ENCODE results near the gene VIL1. TPM values are rescaled to one million over a fixed set of nuclear protein-coding genes. Genes with fewer than 3 reads are reported as not detected.

The VIL1 gene
- total and polyA plus RNA-seq, 2 of the 13 experiments (the other 11 are each of a cell fraction or from before 2014, with no cell fraction given) = 287 to 301 TPM

DNA sequence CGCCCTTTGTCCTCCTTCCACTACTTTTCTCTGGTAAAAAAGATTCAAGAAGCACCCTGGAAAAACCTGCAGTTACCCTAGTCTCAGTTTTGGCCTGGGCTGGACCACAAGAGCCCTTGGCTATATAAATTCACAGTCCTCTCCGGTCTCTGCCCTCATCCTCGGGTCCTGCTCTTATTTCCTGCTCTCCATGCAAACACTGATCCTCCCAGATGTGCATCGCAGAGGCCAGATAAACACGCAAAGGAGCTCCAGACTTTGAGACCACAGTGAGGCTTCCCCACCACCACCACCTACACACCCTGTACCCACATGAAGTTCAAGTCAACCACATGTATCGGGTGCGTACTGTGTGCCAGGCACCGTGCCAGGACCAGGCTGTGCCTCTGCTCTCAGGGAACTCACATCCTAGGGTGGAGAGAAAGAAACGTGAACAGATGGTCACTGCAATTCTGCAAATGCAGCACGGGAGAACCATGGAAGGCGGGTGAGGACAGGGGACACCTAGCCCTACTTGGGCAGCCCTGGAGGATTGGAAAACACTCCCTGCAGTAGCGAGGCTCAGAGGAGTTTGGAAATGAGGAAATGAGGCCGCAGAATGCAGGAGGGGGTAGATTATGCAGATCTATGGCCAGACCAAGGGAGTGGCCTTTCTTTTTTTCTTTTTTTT lies 11.8 kb upstream of the VIL1 start:
- no peaks in the 10 kb centered on the region; the same call in 1 of the 2 replicates for H4K20me1 ChIP-seq (ENCODE audit: insufficient read depth, low read length)
- H3K4me1 ChIP-seq (ENCODE audit: insufficient read depth, low read length) = peaks cover 54% of the 10 kb centered on the region
- WGBS (ENCODE audit: low lambda C conversion rate) = 4% methylated on average over 13 of the region's 13 CpGs
- intact Hi-C loops (cut with micrococcal nuclease; ENCODE audit: unreplicated experiment) = loop anchor here (1.0 to 2.0 kb wide), 2 partner anchors 38 to 59 kb away; no protein-coding TSS in a partner anchor
- H3K36me3 ChIP-seq (replicated peaks in 1 of 2; ENCODE audit: control insufficient read depth in 1 of 2, insufficient read depth in 2 of 2, low read length in 2 of 2) = peaks cover 16 to 27% of the 10 kb centered on the region in 2 experiments; a peak in 4 of 5 replicates
- H3K27ac ChIP-seq (ENCODE audit: extremely low read length, insufficient read depth, low read length) = peak overlapping the region; percentile 54
- FAIRE-seq (no peak), DNase-seq (ENCODE audit: low spot score) (no peak), ATAC-seq (peak; percentile 28)
- BruUV-seq (replicated peaks) = no TSS peak
- no peak overlapping the region for H2AFZ ChIP-seq (ENCODE audit: low read length)
- in situ Hi-C loops (cut with HindIII; ENCODE audit: extremely low pct_ligation_motif_present, low pct_unique_long_range_greater_than_20kb) = loop anchor here (5.0 kb wide), 1 partner anchor 60 kb away; no protein-coding TSS in a partner anchor
- no peaks in the 10 kb centered on the region for H3K27me3 ChIP-seq (ENCODE audit: control insufficient read depth in 1 of 2, insufficient read depth in 2 of 2, low read length in 2 of 2)
- peak overlapping the region; percentile 100 for H3K4me2 ChIP-seq (ENCODE audit: low read depth, low read length)
- H3K9ac ChIP-seq (ENCODE audit: insufficient read depth, low read depth, low read length) = peak overlapping the region; percentile 70
- CTCF ChIA-PET (ENCODE audit: low intra/inter-chr PET ratio, low total read pairs) = interaction anchor here (1.2 to 1.7 kb wide), 3 partner anchors 58 to 109 kb away, joined by 3 to 19 read pairs (median 4); no protein-coding TSS in a partner anchor
- peaks cover 13% of the 10 kb centered on the region for H3K79me2 ChIP-seq (ENCODE audit: insufficient read depth, low read length)
- POLR2A ChIA-PET = interaction anchor here (0.6 to 4.2 kb wide), 8 partner anchors 11 to 137 kb away, joined by 3 to 56 read pairs (median 12); partner anchors contain the start of genes AAMP, PNKD and VIL1
- no peaks in the 10 kb centered on the region for H3K9me3 ChIP-seq (ENCODE audit: low read length)
- peak overlapping the region; percentile 67 to 86 (median 67) for H3K4me3 ChIP-seq (replicated peaks in 1 of 3; ENCODE audit: insufficient read depth in 1 of 3, low read depth in 2 of 3, low read length in 3 of 3)
- 0 out of 2 replicates have a peak, but pooled peaks have one; percentile 69 for TF ChIP-seq TMF1 (CRISPR knock-in tag; IDR thresholded peaks at IDR 0.05; ENCODE audit: low read depth)
- TF ChIP-seq, protein P1, sequence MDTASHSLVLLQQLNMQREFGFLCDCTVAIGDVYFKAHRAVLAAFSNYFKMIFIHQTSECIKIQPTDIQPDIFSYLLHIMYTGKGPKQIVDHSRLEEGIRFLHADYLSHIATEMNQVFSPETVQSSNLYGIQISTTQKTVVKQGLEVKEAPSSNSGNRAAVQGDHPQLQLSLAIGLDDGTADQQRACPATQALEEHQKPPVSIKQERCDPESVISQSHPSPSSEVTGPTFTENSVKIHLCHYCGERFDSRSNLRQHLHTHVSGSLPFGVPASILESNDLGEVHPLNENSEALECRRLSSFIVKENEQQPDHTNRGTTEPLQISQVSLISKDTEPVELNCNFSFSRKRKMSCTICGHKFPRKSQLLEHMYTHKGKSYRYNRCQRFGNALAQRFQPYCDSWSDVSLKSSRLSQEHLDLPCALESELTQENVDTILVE (CRISPR knock-in tag; IDR thresholded peaks at IDR 0.05) = no peak
- TF ChIP-seq, protein P2, sequence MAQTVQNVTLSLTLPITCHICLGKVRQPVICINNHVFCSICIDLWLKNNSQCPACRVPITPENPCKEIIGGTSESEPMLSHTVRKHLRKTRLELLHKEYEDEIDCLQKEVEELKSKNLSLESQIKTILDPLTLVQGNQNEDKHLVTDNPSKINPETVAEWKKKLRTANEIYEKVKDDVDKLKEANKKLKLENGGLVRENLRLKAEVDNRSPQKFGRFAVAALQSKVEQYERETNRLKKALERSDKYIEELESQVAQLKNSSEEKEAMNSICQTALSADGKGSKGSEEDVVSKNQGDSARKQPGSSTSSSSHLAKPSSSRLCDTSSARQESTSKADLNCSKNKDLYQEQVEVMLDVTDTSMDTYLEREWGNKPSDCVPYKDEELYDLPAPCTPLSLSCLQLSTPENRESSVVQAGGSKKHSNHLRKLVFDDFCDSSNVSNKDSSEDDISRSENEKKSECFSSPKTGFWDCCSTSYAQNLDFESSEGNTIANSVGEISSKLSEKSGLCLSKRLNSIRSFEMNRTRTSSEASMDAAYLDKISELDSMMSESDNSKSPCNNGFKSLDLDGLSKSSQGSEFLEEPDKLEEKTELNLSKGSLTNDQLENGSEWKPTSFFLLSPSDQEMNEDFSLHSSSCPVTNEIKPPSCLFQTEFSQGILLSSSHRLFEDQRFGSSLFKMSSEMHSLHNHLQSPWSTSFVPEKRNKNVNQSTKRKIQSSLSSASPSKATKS (CRISPR knock-in tag; IDR thresholded peaks at IDR 0.05) = no peak
- peak; percentile 0; the same call in 1 of the 2 replicates for TF ChIP-seq YEATS2 (CRISPR knock-in tag; IDR thresholded peaks at IDR 0.05; ENCODE audit: borderline replicate concordance)
- no peak for TF ChIP-seq SETDB1 (CRISPR knock-in tag; IDR thresholded peaks at IDR 0.05; ENCODE audit: borderline replicate concordance)
- no peak; the same call in 1 of the 2 replicates for TF ChIP-seq GTF3A (CRISPR knock-in tag; conservative IDR thresholded peaks at IDR 0.05)
- TF ChIP-seq, protein P3, sequence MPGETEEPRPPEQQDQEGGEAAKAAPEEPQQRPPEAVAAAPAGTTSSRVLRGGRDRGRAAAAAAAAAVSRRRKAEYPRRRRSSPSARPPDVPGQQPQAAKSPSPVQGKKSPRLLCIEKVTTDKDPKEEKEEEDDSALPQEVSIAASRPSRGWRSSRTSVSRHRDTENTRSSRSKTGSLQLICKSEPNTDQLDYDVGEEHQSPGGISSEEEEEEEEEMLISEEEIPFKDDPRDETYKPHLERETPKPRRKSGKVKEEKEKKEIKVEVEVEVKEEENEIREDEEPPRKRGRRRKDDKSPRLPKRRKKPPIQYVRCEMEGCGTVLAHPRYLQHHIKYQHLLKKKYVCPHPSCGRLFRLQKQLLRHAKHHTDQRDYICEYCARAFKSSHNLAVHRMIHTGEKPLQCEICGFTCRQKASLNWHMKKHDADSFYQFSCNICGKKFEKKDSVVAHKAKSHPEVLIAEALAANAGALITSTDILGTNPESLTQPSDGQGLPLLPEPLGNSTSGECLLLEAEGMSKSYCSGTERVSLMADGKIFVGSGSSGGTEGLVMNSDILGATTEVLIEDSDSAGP (CRISPR knock-in tag; IDR thresholded peaks at IDR 0.05; ENCODE audit: borderline replicate concordance) = no peak; the same call in none of the 2 replicates
- TF ChIP-seq ZNF207 (IDR thresholded peaks at IDR 0.05; ENCODE audit: borderline replicate concordance) = no peak
- no peak for TF ChIP-seq ZNF615 (CRISPR knock-in tag; IDR thresholded peaks at IDR 0.05; ENCODE audit: borderline replicate concordance)
- TF ChIP-seq, protein P4, sequence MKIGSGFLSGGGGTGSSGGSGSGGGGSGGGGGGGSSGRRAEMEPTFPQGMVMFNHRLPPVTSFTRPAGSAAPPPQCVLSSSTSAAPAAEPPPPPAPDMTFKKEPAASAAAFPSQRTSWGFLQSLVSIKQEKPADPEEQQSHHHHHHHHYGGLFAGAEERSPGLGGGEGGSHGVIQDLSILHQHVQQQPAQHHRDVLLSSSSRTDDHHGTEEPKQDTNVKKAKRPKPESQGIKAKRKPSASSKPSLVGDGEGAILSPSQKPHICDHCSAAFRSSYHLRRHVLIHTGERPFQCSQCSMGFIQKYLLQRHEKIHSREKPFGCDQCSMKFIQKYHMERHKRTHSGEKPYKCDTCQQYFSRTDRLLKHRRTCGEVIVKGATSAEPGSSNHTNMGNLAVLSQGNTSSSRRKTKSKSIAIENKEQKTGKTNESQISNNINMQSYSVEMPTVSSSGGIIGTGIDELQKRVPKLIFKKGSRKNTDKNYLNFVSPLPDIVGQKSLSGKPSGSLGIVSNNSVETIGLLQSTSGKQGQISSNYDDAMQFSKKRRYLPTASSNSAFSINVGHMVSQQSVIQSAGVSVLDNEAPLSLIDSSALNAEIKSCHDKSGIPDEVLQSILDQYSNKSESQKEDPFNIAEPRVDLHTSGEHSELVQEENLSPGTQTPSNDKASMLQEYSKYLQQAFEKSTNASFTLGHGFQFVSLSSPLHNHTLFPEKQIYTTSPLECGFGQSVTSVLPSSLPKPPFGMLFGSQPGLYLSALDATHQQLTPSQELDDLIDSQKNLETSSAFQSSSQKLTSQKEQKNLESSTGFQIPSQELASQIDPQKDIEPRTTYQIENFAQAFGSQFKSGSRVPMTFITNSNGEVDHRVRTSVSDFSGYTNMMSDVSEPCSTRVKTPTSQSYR (CRISPR knock-in tag; IDR thresholded peaks at IDR 0.05; ENCODE audit: borderline replicate concordance) = no peak
- TF ChIP-seq RELA (CRISPR knock-in tag; IDR thresholded peaks at IDR 0.05) = no peak
- TF ChIP-seq SMYD3 (CRISPR knock-in tag; IDR thresholded peaks at IDR 0.05) = peak; percentile 64; the same call in 1 of the 2 replicates
- no peak for TF ChIP-seq SKI (IDR thresholded peaks at IDR 0.05; ENCODE audit: partially characterized antibody)
- TF ChIP-seq ATM (IDR thresholded peaks at IDR 0.05; ENCODE audit: borderline replicate concordance) = no peak
- TF ChIP-seq ZNF343 (CRISPR knock-in tag; IDR thresholded peaks at IDR 0.05) = no peak

Data from HepG2 (cell line).